Measurements from ENCODE around the gene ARHGAP5.

GRCh38 chr14:32079264-32079663, 2.2 kb downstream of the ARHGAP5 start:
- TF ChIP-seq EP300 (IDR thresholded peaks at IDR 0.05) (no peak), CTCF (IDR thresholded peaks at IDR 0.05) (no peak), POLR2A (IDR thresholded peaks at IDR 0.05) (no peak), POLR2AphosphoS5 (IDR thresholded peaks at IDR 0.05) (no peak)
